ENCODE measurements around the gene EVA1C.

The EVA1C gene

GRCh38 chr21:32413697-32414578, 1.4 kb downstream of the EVA1C start:
- Histone ChIP-seq H3K4me1 (ENCODE audit: control insufficient read depth, insufficient read depth, low read length) (peaks cover 40% of the 10 kb centered on the region), H3K4me3 (ENCODE audit: low read length) (peak overlapping the region; percentile 89), H3K4me2 (ENCODE audit: low read length) (peak overlapping the region; percentile 99), H3K27me3 (ENCODE audit: control insufficient read depth, insufficient read depth, low read length) (no peaks in the 10 kb centered on the region), H3K9me3 (replicated peaks; ENCODE audit: low read length) (no peaks in the 10 kb centered on the region), H3K9ac (ENCODE audit: low read depth, low read length) (peak overlapping the region; percentile 96), H3K36me3 (ENCODE audit: insufficient read depth, low read length) (no peaks in the 10 kb centered on the region)

GRCh38 chr21:32414579-32415358, 2.3 kb downstream of the EVA1C start:
- H3K4me1 ChIP-seq (ENCODE audit: control insufficient read depth, insufficient read depth, low read length): peaks cover 40% of the 10 kb centered on the region
- H3K9ac ChIP-seq (ENCODE audit: low read depth, low read length): peak overlapping the region; percentile 96
- H3K4me2 ChIP-seq (ENCODE audit: low read length): peak overlapping the region; percentile 99
- no peaks in the 10 kb centered on the region for H3K27me3 ChIP-seq (ENCODE audit: control insufficient read depth, insufficient read depth, low read length)
- peak overlapping the region; percentile 89 for H3K4me3 ChIP-seq (ENCODE audit: low read length)
- H3K9me3 ChIP-seq (replicated peaks; ENCODE audit: low read length): no peaks in the 10 kb centered on the region
- no peaks in the 10 kb centered on the region for H3K36me3 ChIP-seq (ENCODE audit: insufficient read depth, low read length)

GRCh38 chr21:32415451-32416398, 3.2 kb downstream of the EVA1C start:
- H3K4me3 ChIP-seq (ENCODE audit: low read length): no peak overlapping the region
- no peaks in the 10 kb centered on the region for H3K27me3 ChIP-seq (ENCODE audit: control insufficient read depth, insufficient read depth, low read length)
- H3K4me1 ChIP-seq (ENCODE audit: control insufficient read depth, insufficient read depth, low read length): peaks cover 40% of the 10 kb centered on the region
- peak overlapping the region; percentile 99 for H3K4me2 ChIP-seq (ENCODE audit: low read length)
- H3K36me3 ChIP-seq (ENCODE audit: insufficient read depth, low read length): no peaks in the 10 kb centered on the region
- no peaks in the 10 kb centered on the region for H3K9me3 ChIP-seq (replicated peaks; ENCODE audit: low read length)
- peak overlapping the region; percentile 96 for H3K9ac ChIP-seq (ENCODE audit: low read depth, low read length)

GRCh38 chr21:32418146-32418545, 5.6 kb downstream of the EVA1C start:
- H3K9me3 ChIP-seq (replicated peaks; ENCODE audit: low read length): no peaks in the 10 kb centered on the region
- no peak overlapping the region for H3K9ac ChIP-seq (ENCODE audit: low read depth, low read length)
- peaks cover 24% of the 10 kb centered on the region for H3K4me1 ChIP-seq (ENCODE audit: control insufficient read depth, insufficient read depth, low read length)
- no peak overlapping the region for H3K4me2 ChIP-seq (ENCODE audit: low read length)
- no peak overlapping the region for H3K4me3 ChIP-seq (ENCODE audit: low read length)
- H3K36me3 ChIP-seq (ENCODE audit: insufficient read depth, low read length): no peaks in the 10 kb centered on the region
- no peaks in the 10 kb centered on the region for H3K27me3 ChIP-seq (ENCODE audit: control insufficient read depth, insufficient read depth, low read length)

- Histone ChIP-seq H3K27me3 (ENCODE audit: control insufficient read depth, insufficient read depth, low read length) (no peaks in the 10 kb centered on the region), H3K4me1 (ENCODE audit: control insufficient read depth, insufficient read depth, low read length) (peaks cover 37% of the 10 kb centered on the region), H3K36me3 (ENCODE audit: insufficient read depth, low read length) (no peaks in the 10 kb centered on the region), H3K9ac (ENCODE audit: low read depth, low read length) (no peak overlapping the region), H3K4me2 (ENCODE audit: low read length) (no peak overlapping the region), H3K9me3 (replicated peaks; ENCODE audit: low read length) (no peaks in the 10 kb centered on the region), H3K4me3 (ENCODE audit: low read length) (no peak overlapping the region)
Observed at GRCh38 chr21:32422064-32422463, 9.6 kb downstream of the EVA1C start.

GRCh38 chr21:32423320-32424190, 11.0 kb downstream of the EVA1C start:
- Histone ChIP-seq H3K4me3 (ENCODE audit: low read length) (no peak overlapping the region), H3K9me3 (replicated peaks; ENCODE audit: low read length) (no peaks in the 10 kb centered on the region), H3K27me3 (ENCODE audit: control insufficient read depth, insufficient read depth, low read length) (no peaks in the 10 kb centered on the region), H3K4me2 (ENCODE audit: low read length) (peak overlapping the region; percentile 48), H3K4me1 (ENCODE audit: control insufficient read depth, insufficient read depth, low read length) (peaks cover 50% of the 10 kb centered on the region), H3K9ac (ENCODE audit: low read depth, low read length) (peak overlapping the region; percentile 51), H3K36me3 (ENCODE audit: insufficient read depth, low read length) (no peaks in the 10 kb centered on the region)

- Histone ChIP-seq H3K36me3 (ENCODE audit: insufficient read depth, low read length) (no peaks in the 10 kb centered on the region), H3K4me3 (ENCODE audit: low read length) (no peak overlapping the region), H3K9me3 (replicated peaks; ENCODE audit: low read length) (no peaks in the 10 kb centered on the region), H3K9ac (ENCODE audit: low read depth, low read length) (peak overlapping the region; percentile 51), H3K27me3 (ENCODE audit: control insufficient read depth, insufficient read depth, low read length) (no peaks in the 10 kb centered on the region), H3K4me1 (ENCODE audit: control insufficient read depth, insufficient read depth, low read length) (peaks cover 50% of the 10 kb centered on the region), H3K4me2 (ENCODE audit: low read length) (no peak overlapping the region)
Observed at GRCh38 chr21:32424191-32424535, 11.7 kb downstream of the EVA1C start.

GRCh38 chr21:32424674-32425073, 12.2 kb downstream of the EVA1C start:
- Histone ChIP-seq H3K27me3 (ENCODE audit: control insufficient read depth, insufficient read depth, low read length) (no peaks in the 10 kb centered on the region), H3K4me2 (ENCODE audit: low read length) (no peak overlapping the region), H3K4me3 (ENCODE audit: low read length) (no peak overlapping the region), H3K9me3 (replicated peaks; ENCODE audit: low read length) (no peaks in the 10 kb centered on the region), H3K36me3 (ENCODE audit: insufficient read depth, low read length) (no peaks in the 10 kb centered on the region), H3K4me1 (ENCODE audit: control insufficient read depth, insufficient read depth, low read length) (peaks cover 50% of the 10 kb centered on the region), H3K9ac (ENCODE audit: low read depth, low read length) (no peak overlapping the region)

- Histone ChIP-seq H3K27me3 (ENCODE audit: control insufficient read depth, insufficient read depth, low read length) (no peaks in the 10 kb centered on the region), H3K9ac (ENCODE audit: low read depth, low read length) (no peak overlapping the region), H3K4me3 (ENCODE audit: low read length) (no peak overlapping the region), H3K9me3 (replicated peaks; ENCODE audit: low read length) (no peaks in the 10 kb centered on the region), H3K4me2 (ENCODE audit: low read length) (no peak overlapping the region), H3K36me3 (ENCODE audit: insufficient read depth, low read length) (peaks cover 3% of the 10 kb centered on the region), H3K4me1 (ENCODE audit: control insufficient read depth, insufficient read depth, low read length) (peaks cover 50% of the 10 kb centered on the region)
Observed at GRCh38 chr21:32425628-32426027, 13.1 kb downstream of the EVA1C start.

- Histone ChIP-seq H3K4me3 (ENCODE audit: low read length) (no peak overlapping the region), H3K9ac (ENCODE audit: low read depth, low read length) (peak overlapping the region; percentile 69), H3K4me1 (ENCODE audit: control insufficient read depth, insufficient read depth, low read length) (peaks cover 50% of the 10 kb centered on the region), H3K4me2 (ENCODE audit: low read length) (peak overlapping the region; percentile 56), H3K36me3 (ENCODE audit: insufficient read depth, low read length) (peaks cover 3% of the 10 kb centered on the region), H3K9me3 (replicated peaks; ENCODE audit: low read length) (no peaks in the 10 kb centered on the region), H3K27me3 (ENCODE audit: control insufficient read depth, insufficient read depth, low read length) (no peaks in the 10 kb centered on the region)
Observed at GRCh38 chr21:32426066-32426465, 13.6 kb downstream of the EVA1C start.

All from skeletal muscle satellite cell (primary cell).